HG02798 (cell line): ENCODE measurements around the gene MYO18B.

Experiments
- ATAC-seq: cut with Tn5 transposase; IDR thresholded peaks from one replicate; pipeline ENCODE4 v1.9.1; 2021; ENCODE audit warnings: mild to moderate bottlenecking; ENCODE audit not compliant: unreplicated experiment, poor library complexity

Gene MYO18B

DNA sequence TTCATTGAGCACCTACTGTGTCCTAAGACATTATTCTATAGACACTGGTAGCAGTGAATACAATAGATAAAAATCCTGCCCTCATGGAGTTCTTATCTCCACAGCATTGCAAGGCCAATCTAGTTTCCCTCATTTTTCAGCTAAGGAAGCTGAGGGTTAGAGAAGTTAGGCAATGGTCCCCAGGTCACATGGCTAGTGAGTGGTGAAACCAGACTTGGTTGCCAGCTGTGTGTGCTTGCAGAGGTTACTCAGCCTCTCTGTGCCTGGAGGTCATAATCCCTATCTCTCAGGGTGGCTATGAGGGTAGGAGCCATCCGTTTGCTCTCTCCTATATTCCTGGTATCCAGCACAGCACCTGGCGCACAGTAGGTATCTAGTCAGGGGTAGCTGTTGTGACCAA is 279.5 kb downstream of the MYO18B start:
- ATAC-seq = no peak

DNA sequence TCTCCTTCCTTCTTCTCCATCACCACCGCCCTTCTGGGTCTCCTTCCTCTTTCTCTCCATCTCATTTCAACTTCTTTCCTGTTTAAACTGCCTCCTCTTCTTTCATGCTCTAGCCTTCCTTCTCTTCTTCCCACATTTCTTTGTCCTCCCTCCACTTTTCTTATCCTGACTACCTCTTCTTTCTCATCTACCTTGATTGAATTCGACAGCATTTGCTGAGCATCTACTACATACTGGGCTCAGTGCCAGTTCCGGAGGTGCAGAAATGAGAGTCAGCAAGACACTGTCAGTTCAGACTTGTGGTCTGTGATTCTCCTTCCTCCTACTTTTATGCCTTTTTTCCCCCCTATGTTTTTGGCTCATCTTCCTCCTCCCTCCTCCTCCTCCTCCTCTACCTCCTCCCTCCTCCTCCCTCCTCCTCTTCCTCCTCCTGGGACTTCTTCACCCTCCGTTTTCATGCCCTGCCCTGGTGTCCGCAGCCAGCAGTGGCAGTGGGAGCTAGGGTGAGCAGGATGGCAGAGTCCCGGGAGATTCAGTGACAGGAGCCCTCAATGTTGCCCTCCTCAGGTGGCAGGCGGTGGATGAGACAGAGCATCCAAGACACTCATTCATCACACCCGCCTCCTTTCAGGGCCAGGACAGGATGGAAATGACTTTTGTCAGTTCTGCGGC is 281.3 kb downstream of the MYO18B start:
- ATAC-seq = no peak

DNA sequence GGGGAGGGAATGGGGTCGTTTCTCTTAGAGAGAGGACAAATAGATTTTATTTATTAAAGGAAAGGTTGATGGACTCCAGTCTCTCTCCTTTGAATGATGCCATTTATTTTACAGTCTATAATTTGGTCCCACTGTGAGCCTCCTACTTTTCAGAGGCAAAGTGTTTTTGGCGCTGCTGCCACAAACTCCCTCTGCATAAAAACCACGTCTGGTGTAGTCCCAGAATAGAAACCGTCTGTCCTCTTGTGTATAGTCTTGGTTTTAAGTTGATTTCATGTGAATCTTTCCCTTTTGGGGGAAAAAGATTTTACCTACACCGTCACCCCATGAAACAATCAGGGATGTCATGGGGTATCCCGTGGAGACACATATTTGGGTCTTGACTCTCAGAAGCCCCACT is 283.6 kb downstream of the MYO18B start:
- ATAC-seq = no peak

DNA sequence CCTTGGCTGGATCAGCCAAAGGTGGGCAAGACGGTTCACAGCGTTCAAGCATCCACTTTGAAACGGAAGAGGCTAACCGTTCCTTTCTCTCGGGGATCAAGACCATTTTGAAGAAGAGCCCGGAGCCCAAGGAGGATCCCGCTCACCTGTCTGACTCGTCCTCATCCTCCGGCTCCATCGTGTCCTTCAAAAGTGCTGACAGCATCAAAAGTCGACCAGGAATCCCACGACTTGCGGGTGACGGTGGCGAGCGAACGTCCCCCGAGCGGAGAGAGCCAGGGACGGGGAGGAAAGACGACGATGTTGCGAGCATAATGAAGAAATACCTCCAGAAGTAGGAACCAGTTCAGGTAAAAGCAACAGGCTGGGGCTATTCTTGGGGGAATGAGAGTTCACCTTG is 285.4 kb downstream of the MYO18B start:
- ATAC-seq = no peak

DNA sequence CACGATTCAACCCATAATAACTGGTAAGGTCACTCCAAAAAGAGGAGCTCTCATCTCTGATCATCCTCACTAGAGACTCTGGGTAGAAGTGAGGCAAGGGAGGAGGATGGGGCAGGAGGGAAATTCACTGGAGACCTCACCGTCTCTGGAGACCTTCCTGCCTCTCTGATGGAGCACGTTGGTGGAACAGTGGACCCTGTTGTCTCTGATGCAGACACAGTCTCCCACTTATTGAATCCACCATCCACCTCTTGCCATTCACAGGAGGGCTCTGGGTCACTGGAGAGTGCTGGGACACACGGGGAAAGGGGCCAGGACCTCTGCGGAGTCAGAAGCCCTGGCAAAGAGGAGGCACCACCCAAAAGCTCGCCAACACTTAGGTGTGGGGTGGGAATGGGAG is 289.7 kb downstream of the MYO18B start:
- ATAC-seq = no peak

DNA sequence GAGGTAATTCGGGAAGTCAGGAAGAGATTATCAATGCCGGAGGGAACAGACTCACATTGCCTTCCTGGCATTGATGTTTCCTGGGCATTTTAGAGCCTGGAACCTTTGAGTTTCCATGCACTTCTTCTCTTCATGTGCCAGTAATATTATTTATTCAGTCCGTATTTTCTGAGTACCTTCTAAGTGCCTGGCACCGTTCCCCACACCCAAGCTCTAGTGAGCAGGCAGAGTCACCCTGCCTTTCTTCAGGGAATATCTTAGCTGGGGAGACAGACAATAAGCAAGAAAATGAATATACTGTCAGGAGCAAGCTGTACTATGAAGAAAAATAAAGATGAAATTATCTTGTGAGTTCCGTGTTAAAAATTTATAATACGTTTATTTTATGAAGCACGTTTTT is 291.1 kb downstream of the MYO18B start:
- ATAC-seq = no peak

DNA sequence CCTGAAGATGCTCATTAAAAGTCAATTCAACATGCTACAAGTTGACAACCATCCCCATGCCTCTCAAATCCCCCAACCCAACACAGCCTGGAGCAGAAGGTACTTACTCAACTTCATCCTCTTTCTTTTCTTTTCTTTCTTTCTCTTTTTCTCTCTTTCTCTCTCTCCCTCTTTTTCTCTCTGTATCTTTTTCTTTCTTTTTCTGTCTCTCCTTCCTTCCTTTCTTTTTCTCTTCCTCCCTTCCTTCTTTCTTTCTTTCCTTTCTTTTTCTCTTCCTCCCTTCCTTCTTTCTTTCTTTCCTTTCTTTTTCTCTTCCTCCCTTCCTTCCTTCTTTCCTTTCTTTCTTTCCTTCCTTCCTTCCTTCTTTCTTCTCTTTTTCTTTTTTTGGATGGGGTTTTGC is 291.6 kb downstream of the MYO18B start:
- ATAC-seq = no peak

DNA sequence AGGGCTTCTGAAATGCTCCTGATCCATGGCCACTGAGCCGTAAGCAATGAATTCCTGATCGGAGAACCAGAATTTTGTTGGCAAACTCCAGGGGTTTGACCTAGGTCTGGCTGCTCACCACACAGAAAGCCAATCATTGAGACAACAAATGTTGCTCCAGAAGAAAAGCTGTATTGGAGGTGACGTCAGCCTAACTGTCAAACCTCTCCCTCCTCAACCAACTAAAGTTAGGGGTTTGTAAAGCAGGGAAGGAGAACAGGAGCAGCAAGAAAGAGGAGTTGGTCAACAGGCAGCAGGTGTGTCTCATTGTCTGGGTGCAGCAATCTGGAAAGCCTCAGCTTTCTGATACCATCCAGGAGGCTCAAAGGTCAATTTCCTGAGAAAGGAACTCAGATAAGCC is 293.5 kb downstream of the MYO18B start:
- ATAC-seq = no peak

DNA sequence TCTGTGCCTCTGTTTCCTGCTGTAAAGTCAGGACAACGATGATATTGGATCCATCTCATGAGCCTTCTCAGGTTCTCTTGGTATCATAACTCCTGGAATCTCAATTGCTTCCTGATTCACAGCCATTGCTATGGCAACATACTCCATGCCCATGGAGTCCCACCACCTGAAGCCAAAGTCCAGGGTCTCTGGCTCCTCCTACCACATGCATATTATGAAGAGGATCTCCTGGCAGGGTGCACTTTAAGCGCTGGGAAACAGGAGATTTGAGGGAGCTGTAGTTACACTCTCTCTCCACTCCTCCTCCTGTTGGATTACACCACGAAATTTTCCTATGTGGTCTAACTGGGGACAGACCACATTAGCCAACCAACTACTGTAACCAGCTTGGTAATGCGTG is 296.4 kb downstream of the MYO18B start:
- no peak for ATAC-seq

DNA sequence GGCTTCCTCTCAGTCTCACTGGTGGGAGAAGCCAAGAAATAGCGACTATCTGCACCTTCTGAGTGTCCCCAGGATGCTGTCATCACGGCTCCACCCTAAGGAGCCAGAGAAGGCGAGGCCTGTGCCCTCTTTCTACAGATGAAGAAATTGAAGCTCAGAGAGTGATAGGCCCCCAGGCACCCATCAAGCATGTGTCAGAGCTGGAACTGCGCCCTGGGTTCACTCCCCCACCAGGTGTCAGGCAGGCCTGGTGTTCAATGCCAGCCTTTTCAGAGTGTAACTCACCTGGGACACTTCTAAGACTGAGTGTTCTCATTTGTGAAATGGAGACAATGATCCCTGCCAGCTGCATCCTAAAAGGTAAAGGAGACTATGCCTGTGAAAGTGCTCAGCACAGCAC is 299.9 kb downstream of the MYO18B start:
- no peak for ATAC-seq

DNA sequence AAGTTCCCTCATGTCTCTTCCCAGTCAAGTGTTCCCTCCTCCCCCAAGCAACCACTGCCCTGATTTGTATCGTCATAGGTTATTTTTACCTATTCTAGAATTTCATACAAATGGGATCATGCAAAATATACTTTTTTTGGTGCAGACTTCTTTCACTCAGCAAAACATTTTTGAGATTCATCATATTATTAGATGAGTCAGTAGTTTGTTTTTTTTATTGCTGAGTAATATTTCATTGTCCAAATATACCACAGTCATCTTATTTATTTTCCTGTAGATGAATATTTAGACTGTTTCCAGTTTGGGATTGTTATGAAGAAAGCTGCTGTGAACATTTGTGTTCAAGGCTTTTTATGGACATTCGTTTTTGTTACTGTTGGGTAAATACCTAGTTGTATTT is 301.0 kb downstream of the MYO18B start:
- no peak for ATAC-seq

DNA sequence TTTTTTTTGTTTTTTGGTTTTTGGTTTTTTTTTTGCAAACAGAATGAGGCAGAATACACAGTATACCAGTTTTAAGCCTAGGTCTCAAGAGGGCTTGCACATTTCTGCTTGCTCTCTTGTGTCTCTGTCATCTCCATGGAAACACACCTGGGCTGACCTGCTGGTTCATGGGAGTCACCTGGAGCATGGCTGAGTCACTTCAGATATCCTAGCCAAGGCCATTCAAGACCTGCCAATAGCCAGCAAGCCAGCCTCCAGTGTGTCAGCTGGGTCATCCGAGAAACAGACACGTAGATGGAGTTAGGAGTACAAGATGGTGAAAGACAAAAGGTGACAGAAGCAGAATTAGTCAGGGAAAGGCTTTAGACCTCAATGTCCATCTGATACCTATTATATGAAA is 303.1 kb downstream of the MYO18B start:
- ATAC-seq = no peak

DNA sequence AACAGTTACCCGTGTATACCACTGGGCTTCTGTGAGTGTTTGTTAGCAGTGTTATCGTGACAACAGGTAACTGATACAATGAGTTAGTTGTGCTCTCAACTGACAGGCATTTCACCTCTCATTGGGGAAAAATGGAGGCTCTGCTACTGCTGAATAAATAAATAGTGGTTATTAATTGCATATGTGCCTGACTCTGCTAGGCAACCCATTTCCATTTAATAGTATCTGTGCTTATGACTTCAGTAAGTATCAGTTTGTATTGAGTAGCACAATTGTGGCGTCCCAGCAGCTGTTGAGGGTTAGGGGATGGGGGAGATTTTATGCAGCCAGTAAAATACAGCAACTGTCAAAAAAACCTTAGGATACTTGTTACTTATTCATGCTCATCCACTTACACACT is 303.9 kb downstream of the MYO18B start:
- no peak for ATAC-seq

DNA sequence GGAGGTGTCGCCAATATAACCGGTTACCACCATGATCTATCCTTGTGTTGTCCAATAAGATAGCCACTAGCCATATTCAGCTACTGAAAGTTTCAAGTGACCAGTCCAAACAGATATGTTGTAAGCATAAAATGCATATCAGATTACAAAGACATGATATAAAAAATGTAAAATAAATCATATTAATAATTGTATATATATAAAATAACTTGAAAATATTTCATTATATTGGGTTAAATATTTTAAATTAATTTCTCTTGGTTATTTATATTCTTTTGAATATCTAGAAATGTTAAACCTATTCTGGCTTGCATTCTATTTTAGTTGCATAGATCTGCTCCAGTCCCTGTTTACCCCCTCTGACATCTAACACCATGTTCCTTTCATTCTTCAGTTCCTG is 305.5 kb downstream of the MYO18B start:
- ATAC-seq = no peak

DNA sequence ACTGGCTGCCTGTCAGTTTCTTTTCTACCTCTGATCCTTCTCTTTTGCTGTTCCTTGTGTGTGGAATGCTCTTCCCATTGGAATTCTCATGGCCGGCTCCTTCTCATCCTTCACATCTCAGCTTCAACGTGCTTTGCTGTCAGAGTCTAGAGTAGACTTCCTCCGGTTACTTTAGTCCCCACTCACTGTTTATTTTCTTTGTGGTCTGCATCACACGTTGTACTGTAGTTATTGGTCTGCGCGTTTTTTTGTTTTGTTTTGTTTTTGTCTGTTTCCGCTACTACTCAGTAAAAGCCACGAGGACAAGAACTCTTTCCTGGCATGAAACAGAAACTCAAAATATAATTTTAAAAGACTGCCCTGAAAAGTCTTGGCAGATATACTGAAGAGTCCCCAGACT is 305.9 kb downstream of the MYO18B start:
- no peak for ATAC-seq

DNA sequence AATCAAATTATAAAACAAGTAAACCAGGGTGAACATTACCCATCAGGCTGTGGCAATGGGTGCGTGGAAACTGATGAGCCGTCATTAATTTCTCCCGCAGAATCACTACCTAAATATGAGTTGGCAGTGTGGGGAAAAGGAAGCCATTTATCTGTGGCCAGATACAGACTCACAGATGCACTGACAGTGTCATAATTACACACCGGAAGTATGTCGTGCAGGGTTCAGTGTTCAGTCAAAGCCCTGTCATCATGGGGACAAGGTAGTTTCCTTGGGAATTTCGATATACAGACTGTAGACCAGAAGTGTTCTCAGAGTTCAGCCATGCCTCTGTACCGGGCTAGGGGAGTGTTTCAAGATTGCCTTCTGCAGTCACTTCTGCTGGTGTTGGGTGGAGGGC is 308.1 kb downstream of the MYO18B start:
- no peak for ATAC-seq

DNA sequence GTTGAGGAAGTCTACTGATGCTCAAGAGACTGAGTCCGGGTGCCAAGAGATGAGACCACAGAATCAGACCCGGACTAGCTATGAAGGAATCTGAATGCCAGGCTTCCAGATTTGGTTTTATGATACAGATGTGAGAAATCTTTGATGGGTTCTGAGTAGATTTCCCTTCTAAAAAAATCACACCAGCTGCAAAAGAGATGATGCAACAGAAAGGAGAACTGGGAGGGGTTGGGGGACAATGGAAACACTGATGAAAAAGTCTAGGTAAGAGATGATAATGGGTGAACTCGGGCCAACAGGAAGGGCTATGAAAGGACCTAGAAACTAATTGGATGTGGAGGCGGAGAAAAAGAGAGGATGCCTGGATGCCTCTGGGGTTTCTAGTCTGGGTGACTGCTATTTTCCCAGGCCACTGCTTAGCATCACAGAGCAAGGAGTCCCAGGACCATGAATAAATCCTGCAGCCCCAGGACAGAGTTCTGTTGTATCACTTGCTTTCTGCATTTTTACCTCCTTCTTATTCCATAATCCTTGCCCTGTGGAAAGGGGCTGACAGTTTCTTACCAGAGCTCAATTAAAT is 311.8 kb downstream of the MYO18B start:
- ATAC-seq = no peak

DNA sequence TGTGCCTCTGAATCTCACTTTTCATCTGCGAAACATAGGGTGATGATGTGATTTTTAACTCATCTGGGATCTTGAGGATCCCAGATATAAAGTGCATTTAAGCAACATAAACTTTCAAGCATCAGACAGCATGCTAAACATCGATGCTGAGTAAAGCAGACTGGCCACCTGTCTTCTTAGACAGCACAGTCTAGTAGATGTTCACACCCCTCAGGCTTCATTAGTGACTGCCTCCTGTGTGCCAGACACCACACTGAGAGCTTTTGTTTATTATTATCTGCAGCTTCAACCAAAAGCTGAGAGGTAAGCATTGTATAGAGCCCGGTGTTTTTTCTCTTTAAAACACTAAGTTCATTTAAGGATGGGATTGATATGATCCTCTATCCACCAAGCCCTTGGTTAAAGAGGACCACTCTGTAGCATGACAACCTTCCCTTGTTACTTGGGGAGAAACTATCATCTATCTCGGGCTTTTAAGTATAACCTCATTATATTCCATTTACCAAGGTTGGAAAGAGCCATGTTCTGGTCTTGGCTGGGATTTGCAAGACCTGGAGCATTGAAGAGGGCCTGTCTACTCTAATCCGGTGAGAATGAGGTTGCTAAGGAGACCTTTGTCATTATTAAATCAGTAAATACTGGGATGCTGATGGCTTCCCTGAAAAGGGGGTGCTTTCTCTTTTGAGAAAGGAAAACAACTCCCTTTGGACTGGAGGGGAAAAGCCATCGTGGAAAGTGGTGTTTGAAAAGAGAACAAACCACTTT is 313.0 kb downstream of the MYO18B start:
- no peak for ATAC-seq

DNA sequence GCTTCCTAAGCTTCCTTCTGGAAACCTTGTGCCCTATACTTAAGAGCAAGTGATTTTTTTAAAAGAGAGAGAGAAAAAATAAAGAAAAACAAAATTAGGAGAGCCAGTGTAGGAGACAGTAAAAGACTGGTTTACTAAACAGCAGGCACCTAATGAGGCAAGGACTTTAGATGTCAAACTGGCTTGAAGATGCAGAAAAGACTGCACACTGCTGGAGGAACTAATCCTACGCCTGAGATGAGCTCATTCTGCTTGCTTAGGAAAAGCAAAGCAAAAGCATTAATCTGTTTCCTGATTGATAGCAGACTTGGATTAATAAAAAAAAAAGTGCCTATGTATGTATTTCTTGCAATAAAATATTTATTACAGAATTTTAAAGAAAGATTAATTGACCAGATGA is 313.7 kb downstream of the MYO18B start:
- ATAC-seq = no peak

DNA sequence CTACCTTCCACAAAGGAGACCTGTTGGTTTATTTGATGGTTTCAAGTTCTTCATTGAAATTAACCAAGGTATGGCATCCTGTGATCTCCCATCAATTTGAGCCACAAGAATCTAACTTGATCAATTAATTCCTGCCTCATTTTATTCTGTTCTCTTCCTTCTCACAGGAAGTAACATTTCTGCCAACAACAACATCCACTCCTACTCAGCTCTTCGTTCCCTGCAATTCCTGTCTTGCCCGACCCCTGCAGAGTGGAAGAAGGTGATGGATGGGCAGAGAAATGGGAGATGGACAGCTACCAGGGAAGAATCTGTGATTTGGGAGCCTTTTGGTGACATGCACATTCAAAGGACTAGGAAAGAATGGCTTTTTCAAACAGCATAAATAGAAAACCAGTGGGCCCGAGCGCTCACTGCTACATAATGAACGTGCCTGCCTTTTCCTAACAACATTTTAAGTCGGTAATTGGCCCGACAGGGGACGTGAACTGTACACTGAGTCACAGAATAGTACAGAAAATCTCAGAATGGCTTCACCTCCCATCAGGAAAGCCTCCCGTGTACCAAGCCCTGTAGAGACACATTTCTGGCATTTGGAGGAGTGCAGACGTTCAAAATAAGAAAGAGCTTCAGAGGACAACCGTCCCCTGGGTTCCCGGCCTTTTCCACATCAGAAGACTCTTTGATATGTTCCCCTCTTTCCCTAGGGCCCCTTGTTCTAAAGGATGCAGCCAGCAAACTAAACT is 314.6 kb downstream of the MYO18B start:
- no peak for ATAC-seq

DNA sequence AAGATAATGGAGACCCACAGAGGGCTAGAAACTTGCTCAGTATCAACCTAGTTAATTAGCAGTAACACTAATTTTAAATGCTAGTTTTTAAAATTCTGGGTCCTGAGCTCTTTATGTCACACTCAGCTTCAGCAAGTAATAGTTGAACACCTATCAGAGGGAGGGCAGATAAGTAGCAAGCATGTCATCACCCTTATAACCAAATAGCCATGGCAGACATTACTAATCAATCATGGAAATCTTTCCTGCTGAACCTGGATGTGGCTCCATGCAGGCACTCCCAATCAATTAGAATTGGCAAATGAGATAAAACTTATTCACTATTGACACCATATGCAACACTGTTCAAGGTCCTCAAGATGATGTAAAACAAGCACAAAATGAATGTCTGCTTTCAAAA is 315.7 kb downstream of the MYO18B start:
- no peak for ATAC-seq
